NT2/D1 (cell line): ENCODE results near the gene GOLGA8B.

Source experiments
- SUZ12 ChIP-seq: IDR thresholded peaks from 2 replicates; pipeline ENCODE4 v1.6.1; 2011; ENCODE audit not compliant: insufficient read length, insufficient read depth; ENCODE audit errors: extremely low read depth
- ZNF274 ChIP-seq: IDR thresholded peaks from 2 replicates; pipeline ENCODE4 v1.6.1; 2011; ENCODE audit warnings: mild to moderate bottlenecking, low read depth, low read length

- TF ChIP-seq SUZ12 (no peak), ZNF274 (no peak)
Measured at GRCh38 chr15:34578283-34578674, 5.2 kb downstream of the GOLGA8B start.
